Upper lobe of left lung (tissue), 6 donors: ENCODE data around the gene SCAMP1. TPM values are rescaled to one million over a fixed set of nuclear protein-coding genes. Genes with fewer than 3 reads are reported as not detected.

ENCODE experiments used
- ATAC-seq, 2 donors: fragments of 200-7000 bp; cut with Tn5 transposase; one replicate each; pipeline ENCODE4 v1.9.1; 2022; ENCODE audit warnings: mild to moderate bottlenecking in 2 of 2, moderate library complexity in 2 of 2; ENCODE audit not compliant: low FRiP score in 2 of 2
- DNase-seq, 2 donors: peaks; one replicate each; pipeline ENCODE4 v3.0.0-alpha.2; 2019 to 2020
- H3K27ac ChIP-seq, 4 donors: fragments of 200-600 bp; sonication (generic); one replicate each; pipeline ENCODE4 v1.5.1; 2016 to 2019
- H3K27me3 ChIP-seq, 4 donors: fragments of 200-600 bp; sonication (generic); one replicate each; pipeline ENCODE4 v1.5.1; 2017 to 2019
- H3K36me3 ChIP-seq, 4 donors: fragments of 200-600 bp; sonication (generic); one replicate each; pipeline ENCODE4 v1.5.1; 2016 to 2019
- H3K4me1 ChIP-seq, 4 donors: fragments of 200-600 bp; sonication (generic); one replicate each; pipeline ENCODE4 v1.5.1; 2018 to 2019
- H3K4me3 ChIP-seq, 4 donors: fragments of 200-600 bp; sonication (generic); one replicate each; pipeline ENCODE4 v1.5.1; 2017 to 2019; ENCODE audit warnings: mild to moderate bottlenecking in 2 of 4, moderate library complexity in 1 of 4
- H3K9me3 ChIP-seq, 4 donors: fragments of 200-600 bp; sonication (generic); one replicate each; pipeline ENCODE4 v1.5.1; 2018 to 2019
- EP300 ChIP-seq, 4 donors: sonication (generic); formaldehyde crosslinking; IDR thresholded peaks; one replicate each; pipeline ENCODE4 v1.5.1; 2017; ENCODE audit warnings: antibody characterized with exemption in 4 of 4, control low read depth in 2 of 4
- POLR2A ChIP-seq, 4 donors: fragments of 450-650 bp; IDR thresholded peaks; one replicate each; pipeline ENCODE4 v1.5.1; 2016 to 2017; ENCODE audit warnings: antibody characterized with exemption in 4 of 4, mild to moderate bottlenecking in 2 of 4
- POLR2AphosphoS5 ChIP-seq, 2 donors: sonication (generic); formaldehyde crosslinking; IDR thresholded peaks; one replicate each; pipeline ENCODE4 v1.5.1; 2017; ENCODE audit warnings: antibody characterized with exemption in 2 of 2
- WGBS, 2 donors: methylation state at CpG; one replicate each; pipeline ENCODE4 v1.1.5; 2017 to 2018; 5-methylcytosine and 5-hydroxymethylcytosine counted together
- total RNA-seq, 6 donors: library from RNA; depleted of rRNA in 4 of 6; stranded (reverse); fragments of >200 nt in 4 of 6; gene quantifications; one replicate each; pipeline versions ENCODE4 v1.1.0 to v1.2.1, GENCODE V29; 2016 to 2021
- TF ChIP-seq, protein P1 (sequence below), 6 experiments: fragments of 450-650 bp in 4 of 6; fragments of 200-600 bp in 2 of 6; sonication (generic) in 2 of 6; IDR thresholded peaks; one replicate each; pipeline ENCODE4 v1.5.1; 2016 to 2019; ENCODE audit warnings: antibody characterized with exemption in 6 of 6
- donor health status: DM: no; HTN: no; CAD: no; lungs with moderate emphysema.
- donor health status: DM: no; HTN: yes; CAD: no; lungs with severe emphysema.

Gene SCAMP1
- total RNA-seq, 6 donors from 2014 or later: 5.3 to 37.3 (median 25.1) TPM

DNA sequence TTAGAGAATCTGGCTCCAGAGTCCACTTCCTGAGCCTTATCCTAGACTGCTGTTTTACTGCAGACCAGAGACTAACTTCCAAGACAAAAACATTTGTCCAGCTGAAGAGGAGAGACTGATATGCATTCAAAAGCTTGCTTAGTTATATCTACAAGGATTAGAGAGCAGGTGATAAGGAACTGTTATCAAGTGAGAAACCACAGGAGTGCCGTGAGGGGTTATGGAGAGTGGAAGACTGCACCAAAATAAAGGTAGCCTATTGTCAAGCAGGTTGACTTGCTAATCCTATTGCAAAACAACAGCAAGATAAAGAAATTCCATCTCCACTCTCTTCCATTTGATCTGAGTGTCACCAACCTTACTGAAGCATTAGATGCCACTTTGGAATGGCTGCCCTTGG, 139.1 kb downstream of the SCAMP1 start:
- TF ChIP-seq, protein P1, sequence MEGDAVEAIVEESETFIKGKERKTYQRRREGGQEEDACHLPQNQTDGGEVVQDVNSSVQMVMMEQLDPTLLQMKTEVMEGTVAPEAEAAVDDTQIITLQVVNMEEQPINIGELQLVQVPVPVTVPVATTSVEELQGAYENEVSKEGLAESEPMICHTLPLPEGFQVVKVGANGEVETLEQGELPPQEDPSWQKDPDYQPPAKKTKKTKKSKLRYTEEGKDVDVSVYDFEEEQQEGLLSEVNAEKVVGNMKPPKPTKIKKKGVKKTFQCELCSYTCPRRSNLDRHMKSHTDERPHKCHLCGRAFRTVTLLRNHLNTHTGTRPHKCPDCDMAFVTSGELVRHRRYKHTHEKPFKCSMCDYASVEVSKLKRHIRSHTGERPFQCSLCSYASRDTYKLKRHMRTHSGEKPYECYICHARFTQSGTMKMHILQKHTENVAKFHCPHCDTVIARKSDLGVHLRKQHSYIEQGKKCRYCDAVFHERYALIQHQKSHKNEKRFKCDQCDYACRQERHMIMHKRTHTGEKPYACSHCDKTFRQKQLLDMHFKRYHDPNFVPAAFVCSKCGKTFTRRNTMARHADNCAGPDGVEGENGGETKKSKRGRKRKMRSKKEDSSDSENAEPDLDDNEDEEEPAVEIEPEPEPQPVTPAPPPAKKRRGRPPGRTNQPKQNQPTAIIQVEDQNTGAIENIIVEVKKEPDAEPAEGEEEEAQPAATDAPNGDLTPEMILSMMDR (IDR thresholded peaks at IDR 0.05): no peak
- TF ChIP-seq POLR2A (IDR thresholded peaks at IDR 0.05) (no peak), POLR2AphosphoS5 (IDR thresholded peaks at IDR 0.05) (no peak), EP300 (IDR thresholded peaks at IDR 0.05) (no peak)
- Histone ChIP-seq H3K27me3 (no peaks in the 10 kb centered on the region), H3K36me3 (no peaks in the 10 kb centered on the region), H3K4me1 (peaks cover 21 to 45% (median 36%) of the 10 kb centered on the region in 4 donors), H3K9me3 (no peaks in the 10 kb centered on the region), H3K4me3 (no peak overlapping the region), H3K27ac (no peak overlapping the region)
- 65 to 67% methylated on average over 1 of the region's 1 CpG for WGBS, 2 donors
- DNase-seq (no peak), ATAC-seq (no peak)

DNA sequence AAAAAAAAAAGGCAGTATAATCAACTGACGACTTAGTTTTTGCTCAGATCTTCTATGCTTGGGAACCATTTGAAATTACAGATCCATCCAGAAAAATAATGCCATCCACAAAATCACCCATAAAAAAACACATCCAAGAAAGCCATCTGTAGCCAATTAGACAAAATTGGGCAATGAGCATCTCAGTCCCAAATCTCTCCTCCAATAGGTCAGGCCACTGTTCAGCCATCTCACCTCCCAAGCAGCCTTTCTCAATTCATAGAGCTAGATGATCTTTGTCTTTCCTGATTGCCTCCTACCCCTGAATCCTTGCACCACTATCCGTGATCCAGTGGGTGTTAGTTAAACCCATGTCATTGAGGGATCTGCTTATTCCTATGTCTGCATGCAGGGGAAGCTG, 139.6 kb downstream of the SCAMP1 start:
- H3K4me3 ChIP-seq: no peak overlapping the region
- no peaks in the 10 kb centered on the region for H3K9me3 ChIP-seq
- no peak overlapping the region for H3K27ac ChIP-seq
- no peak for ATAC-seq
- TF ChIP-seq POLR2AphosphoS5 (IDR thresholded peaks at IDR 0.05) (no peak), POLR2A (IDR thresholded peaks at IDR 0.05) (no peak), EP300 (IDR thresholded peaks at IDR 0.05) (no peak)
- TF ChIP-seq, protein P1 (IDR thresholded peaks at IDR 0.05): no peak
- no peak for DNase-seq
- H3K27me3 ChIP-seq: no peaks in the 10 kb centered on the region
- WGBS, 2 donors: 73 to 83% methylated on average over 2 of the region's 2 CpGs
- H3K4me1 ChIP-seq: peaks cover 26 to 49% (median 41%) of the 10 kb centered on the region in 4 donors
- H3K36me3 ChIP-seq: no peaks in the 10 kb centered on the region

DNA sequence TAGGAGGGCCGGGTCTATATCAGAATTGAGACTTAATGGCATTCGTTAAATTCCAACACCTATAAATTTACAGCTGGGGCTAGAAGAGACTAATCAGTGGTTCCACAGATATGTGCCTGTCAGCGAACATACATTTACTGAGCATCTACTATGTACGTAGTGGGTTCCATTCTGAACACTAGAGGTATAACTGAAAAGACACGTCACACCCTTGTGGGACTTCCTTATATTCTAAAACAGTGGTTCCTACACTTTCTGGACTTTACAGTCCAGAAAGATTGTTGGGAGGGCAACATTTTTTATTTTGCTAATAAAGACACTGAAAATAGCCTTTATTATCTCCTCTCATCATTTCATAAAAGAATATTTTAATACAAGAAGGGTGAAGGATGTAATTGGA, 140.5 kb downstream of the SCAMP1 start:
- 88 to 92% methylated on average over 5 of the region's 5 CpGs for WGBS, 2 donors
- no peaks in the 10 kb centered on the region for H3K27me3 ChIP-seq
- no peak for DNase-seq
- H3K36me3 ChIP-seq: no peaks in the 10 kb centered on the region
- ATAC-seq: no peak
- peaks cover 33 to 52% (median 46%) of the 10 kb centered on the region in 4 donors for H3K4me1 ChIP-seq
- no peaks in the 10 kb centered on the region for H3K9me3 ChIP-seq
- H3K27ac ChIP-seq: peak overlapping the region in 2 of 4 donors; percentile 10 to 32
- H3K4me3 ChIP-seq: no peak overlapping the region
- TF ChIP-seq POLR2A (IDR thresholded peaks at IDR 0.05) (no peak), POLR2AphosphoS5 (IDR thresholded peaks at IDR 0.05) (no peak), EP300 (IDR thresholded peaks at IDR 0.05) (no peak)
- TF ChIP-seq, protein P1 (IDR thresholded peaks at IDR 0.05): no peak

DNA sequence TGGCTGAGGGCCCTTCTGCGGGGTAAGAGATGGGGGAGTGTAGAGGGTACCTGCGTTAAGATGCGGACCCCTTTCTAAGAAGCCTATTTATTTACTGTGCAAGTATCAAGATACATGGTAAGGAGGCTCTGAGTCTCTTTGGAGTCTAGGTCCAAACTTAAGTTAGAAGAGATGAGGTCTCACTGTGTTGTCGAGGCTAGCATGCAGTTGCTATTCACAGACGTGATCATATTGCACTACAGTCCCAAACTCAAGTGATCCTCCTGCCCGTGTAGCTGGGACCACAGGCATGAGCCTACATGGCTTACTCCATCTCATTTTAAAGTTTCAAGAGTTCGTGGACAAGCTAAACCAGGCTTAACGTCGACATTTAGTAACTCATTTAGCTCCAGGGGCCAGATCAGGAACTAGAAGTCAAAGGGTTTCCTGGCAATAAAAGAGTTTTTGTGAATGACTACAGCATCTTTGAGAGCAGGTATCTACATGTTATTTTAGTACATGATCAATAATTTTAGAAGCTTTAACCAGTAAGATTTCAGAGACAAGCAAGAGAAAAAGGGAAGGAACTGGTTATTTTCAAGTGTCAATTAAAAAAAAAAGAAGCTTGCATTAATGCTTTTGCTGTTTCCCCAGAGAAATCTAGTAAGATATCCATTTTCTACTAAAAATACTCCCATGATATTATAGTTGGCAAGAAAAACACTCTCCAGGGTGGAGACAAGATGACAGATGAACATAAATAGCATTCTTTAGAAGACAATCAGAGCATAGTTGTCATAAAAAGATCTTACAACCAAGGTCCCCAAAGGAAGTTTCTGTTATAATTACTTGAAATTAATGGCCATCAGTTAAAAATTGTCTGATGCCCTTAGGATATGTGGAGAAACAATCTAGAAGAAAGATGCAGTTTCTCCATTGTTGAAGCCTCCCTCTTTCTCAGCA, 141.3 kb downstream of the SCAMP1 start:
- peaks cover 30 to 47% (median 41%) of the 10 kb centered on the region in 4 donors for H3K4me1 ChIP-seq
- H3K4me3 ChIP-seq: peak overlapping the region in 1 of 4 donors; percentile 8
- no peaks in the 10 kb centered on the region for H3K9me3 ChIP-seq
- 47 to 60% methylated on average over 9 of the region's 9 CpGs for WGBS, 2 donors
- no peak for ATAC-seq
- no peak for DNase-seq
- peak overlapping the region in 2 of 4 donors; percentile 10 to 32 for H3K27ac ChIP-seq
- no peaks in the 10 kb centered on the region for H3K27me3 ChIP-seq
- no peaks in the 10 kb centered on the region for H3K36me3 ChIP-seq
- TF ChIP-seq POLR2A (IDR thresholded peaks at IDR 0.05): no peak
- no peak for TF ChIP-seq EP300 (IDR thresholded peaks at IDR 0.05)
- TF ChIP-seq, protein P1 (IDR thresholded peaks at IDR 0.05): no peak
- no peak for TF ChIP-seq POLR2AphosphoS5 (IDR thresholded peaks at IDR 0.05)
